Transverse colon (tissue), 4 donors: ENCODE data around the gene TRIM7. TPM values are rescaled to one million over a fixed set of nuclear protein-coding genes. Genes with fewer than 3 reads are reported as not detected.

Experiments
- DNase-seq: peaks from one replicate; pipeline ENCODE4 v3.0.0-alpha.2; 2019
- H3K27ac ChIP-seq, 4 donors: fragments of 200-600 bp; sonication (generic); 2 replicates each; pipeline ENCODE4 v1.5.1; 2016 to 2018; ENCODE audit warnings: inconsistent platforms in 4 of 4
- H3K27me3 ChIP-seq: fragments of 200-600 bp; sonication (generic); 2 replicates; pipeline ENCODE4 v1.5.1; 2017; ENCODE audit warnings: inconsistent platforms
- H3K36me3 ChIP-seq, 4 donors: fragments of 200-600 bp; sonication (generic); 2 replicates each; pipeline ENCODE4 v1.5.1; 2017 to 2019; ENCODE audit warnings: inconsistent platforms in 4 of 4
- H3K4me1 ChIP-seq, 4 donors: fragments of 200-600 bp; sonication (generic); 2 replicates each; pipeline ENCODE4 v1.5.1; 2017 to 2020; ENCODE audit warnings: inconsistent platforms in 4 of 4
- H3K4me3 ChIP-seq, 4 donors: fragments of 200-600 bp; sonication (generic); 1 replicate in 1 of 4; 2 replicates in 3 of 4; pipeline versions ENCODE4 v1.5.1 to v1.6.1; 2017 to 2019; ENCODE audit warnings: inconsistent platforms in 4 of 4
- H3K9me3 ChIP-seq, 2 donors: fragments of 200-600 bp; sonication (generic); 2 replicates each; pipeline ENCODE4 v1.5.1; 2017 to 2019; ENCODE audit warnings: inconsistent platforms in 2 of 2
- EP300 ChIP-seq: sonication (generic); formaldehyde crosslinking; IDR thresholded peaks from one replicate; pipeline ENCODE4 v1.6.1; 2017; ENCODE audit warnings: antibody characterized with exemption, low read depth
- POLR2A ChIP-seq: fragments of 450-650 bp; IDR thresholded peaks from one replicate; pipeline ENCODE4 v1.6.1; 2016; ENCODE audit warnings: antibody characterized with exemption, mild to moderate bottlenecking, moderate library complexity
- POLR2AphosphoS5 ChIP-seq, 3 donors: sonication (generic); formaldehyde crosslinking; IDR thresholded peaks; one replicate each; pipeline ENCODE4 v1.6.1; 2016; ENCODE audit warnings: antibody characterized with exemption in 3 of 3
- WGBS, 2 donors: methylation state at CpG; one replicate each; pipeline ENCODE4 v1.1.5; 2018; ENCODE audit warnings: low coverage in 1 of 2; 5-methylcytosine and 5-hydroxymethylcytosine counted together
- in situ Hi-C, 4 donors: fragments of 200-750 bp; cut with MboI; loops; one replicate each; pipeline versions ENCODE4 v1.15.0 to v1.15.1; 2017; ENCODE audit warnings: low sequenced_read_pairs in 3 of 4, low pct_ligation_motif_present in 1 of 4, low pct_unique_long_range_greater_than_20kb in 1 of 4
- intact Hi-C: fragments of 100-400 bp; cut with DNase I; formaldehyde crosslinking; loops from one replicate; pipeline ENCODE4 v1.15.1; 2023; ENCODE audit warnings: low total_unique reads
- total RNA-seq, 4 donors: library from RNA; depleted of rRNA; stranded (reverse); fragments of >200 nt; gene quantifications; one replicate each; pipeline ENCODE4 v1.1.0, GENCODE V29; 2016
- TF ChIP-seq, protein P1 (sequence below), 5 experiments: fragments of 200-600 bp in 3 of 5; fragments of 450-650 bp in 2 of 5; sonication (generic) in 3 of 5; IDR thresholded peaks; 1 replicate in 2 of 5; 2 replicates in 3 of 5; pipeline ENCODE4 v1.5.1; 2016 to 2017; ENCODE audit warnings: antibody characterized with exemption in 5 of 5, inconsistent platforms in 3 of 5, mild to moderate bottlenecking in 2 of 5, moderate library complexity in 1 of 5

Gene TRIM7
- total RNA-seq, 4 donors from 2014 or later: 2.5 to 16.7 (median 7.5) TPM; not detected in 1

DNA sequence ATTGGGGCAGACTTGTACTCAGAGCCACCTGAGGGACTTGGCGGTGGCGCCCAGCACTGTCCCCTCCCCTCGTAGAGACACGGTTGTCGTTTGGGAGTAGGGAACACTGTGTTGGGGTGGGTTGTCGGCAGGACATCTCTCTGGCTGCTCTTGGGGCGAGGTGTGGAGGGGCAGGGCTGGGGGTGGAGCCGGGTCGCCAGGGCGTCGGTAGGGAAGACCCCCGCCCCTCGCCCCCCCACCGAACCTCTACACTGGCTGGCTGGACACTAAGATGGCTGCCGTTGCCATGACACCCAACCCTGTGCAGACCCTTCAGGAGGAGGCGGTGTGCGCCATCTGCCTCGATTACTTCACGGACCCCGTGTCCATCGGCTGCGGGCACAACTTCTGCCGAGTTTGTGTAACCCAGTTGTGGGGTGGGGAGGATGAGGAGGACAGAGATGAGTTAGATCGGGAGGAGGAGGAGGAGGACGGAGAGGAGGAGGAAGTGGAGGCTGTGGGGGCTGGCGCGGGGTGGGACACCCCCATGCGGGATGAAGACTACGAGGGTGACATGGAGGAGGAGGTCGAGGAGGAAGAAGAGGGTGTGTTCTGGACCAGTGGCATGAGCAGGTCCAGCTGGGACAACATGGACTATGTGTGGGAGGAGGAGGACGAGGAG lies 18.9 kb upstream of the TRIM7 start:
- in situ Hi-C loops: no loop called here
- no peak for DNase-seq
- WGBS, 2 donors: 1 to 2% methylated on average over 7 to 31 of the region's 31 CpGs

DNA sequence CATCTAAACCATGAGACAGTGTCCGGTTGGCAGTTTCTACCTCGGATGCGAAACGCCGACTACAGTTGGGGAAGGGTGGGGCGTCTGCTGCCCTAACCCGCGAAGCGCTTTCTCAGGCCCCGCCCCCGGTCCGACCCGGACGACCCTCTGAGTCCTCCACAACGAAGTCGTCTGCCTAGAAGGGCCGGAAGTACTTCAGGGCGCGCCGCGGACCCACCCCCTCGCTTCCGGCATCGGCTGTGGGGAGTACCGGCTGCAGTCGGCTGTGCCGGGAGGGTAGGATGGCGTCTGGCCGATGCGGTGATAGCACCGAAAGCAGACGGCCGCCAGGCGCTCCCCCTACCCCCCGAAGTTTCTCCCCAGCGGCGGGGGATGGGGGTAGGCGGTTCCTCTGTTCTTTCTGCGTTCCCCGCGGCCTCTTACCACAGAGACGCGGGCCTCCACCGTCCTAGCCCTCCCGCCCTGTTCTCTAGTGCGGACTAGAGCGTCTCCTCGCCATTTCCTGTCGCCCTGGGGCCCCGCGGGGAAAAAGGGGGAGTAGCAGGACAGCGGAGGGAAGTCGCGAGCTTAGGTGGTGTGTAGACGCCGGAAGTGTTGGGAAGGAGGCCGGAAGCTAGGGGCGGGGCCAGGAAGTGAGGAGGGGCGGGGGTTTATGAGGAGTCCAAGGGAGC lies 18.2 kb upstream of the TRIM7 start, which contains the start of gene TRIM41:
Gene TRIM41, plus strand, starts transcription at position 224 of the 671 bp plus-strand sequence. CDS start 719 bp downstream, outside the sequence.
- Histone ChIP-seq H3K4me3 (peak within 1 kb of the TSS; percentile 59 to 87 (median 66)), H3K27me3 (no peaks in the 10 kb centered on the region), H3K36me3 (no peaks in the 10 kb centered on the region), H3K9me3 (no peaks in the 10 kb centered on the region), H3K4me1 (peaks cover 6 to 26% (median 9%) of the 10 kb centered on the region in 4 donors), H3K27ac (peak within 1 kb of the TSS; percentile 93 to 97 (median 95))
- in situ Hi-C loops: no loop called here
- WGBS, 2 donors: 0% methylated on average over 47 of the region's 59 CpGs; no CpG with 5 or more reads in 1 of the 2 donors
- peak; percentile 99 for DNase-seq
- intact Hi-C loops: loop anchor here (2.0 to 10.0 kb wide), 2 partner anchors 32 to 418 kb away; partner anchors contain the start of gene MGAT1
- TF ChIP-seq POLR2AphosphoS5 (IDR thresholded peaks at IDR 0.05) (peak; percentile 73 to 97 (median 95)), POLR2A (peak; percentile 96), EP300 (peak; percentile 43)
- TF ChIP-seq, protein P1, sequence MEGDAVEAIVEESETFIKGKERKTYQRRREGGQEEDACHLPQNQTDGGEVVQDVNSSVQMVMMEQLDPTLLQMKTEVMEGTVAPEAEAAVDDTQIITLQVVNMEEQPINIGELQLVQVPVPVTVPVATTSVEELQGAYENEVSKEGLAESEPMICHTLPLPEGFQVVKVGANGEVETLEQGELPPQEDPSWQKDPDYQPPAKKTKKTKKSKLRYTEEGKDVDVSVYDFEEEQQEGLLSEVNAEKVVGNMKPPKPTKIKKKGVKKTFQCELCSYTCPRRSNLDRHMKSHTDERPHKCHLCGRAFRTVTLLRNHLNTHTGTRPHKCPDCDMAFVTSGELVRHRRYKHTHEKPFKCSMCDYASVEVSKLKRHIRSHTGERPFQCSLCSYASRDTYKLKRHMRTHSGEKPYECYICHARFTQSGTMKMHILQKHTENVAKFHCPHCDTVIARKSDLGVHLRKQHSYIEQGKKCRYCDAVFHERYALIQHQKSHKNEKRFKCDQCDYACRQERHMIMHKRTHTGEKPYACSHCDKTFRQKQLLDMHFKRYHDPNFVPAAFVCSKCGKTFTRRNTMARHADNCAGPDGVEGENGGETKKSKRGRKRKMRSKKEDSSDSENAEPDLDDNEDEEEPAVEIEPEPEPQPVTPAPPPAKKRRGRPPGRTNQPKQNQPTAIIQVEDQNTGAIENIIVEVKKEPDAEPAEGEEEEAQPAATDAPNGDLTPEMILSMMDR (IDR thresholded peaks at IDR 0.05): peak in 4 of 5 experiments; percentile 3 to 59 (median 8)

More for the DNA sequence above, 18.9 kb upstream of the TRIM7 start:
- Histone ChIP-seq H3K4me1 (peaks cover 0 to 20% (median 9%) of the 10 kb centered on the region in 4 donors), H3K36me3 (no peaks in the 10 kb centered on the region), H3K9me3 (no peaks in the 10 kb centered on the region), H3K27me3 (no peaks in the 10 kb centered on the region), H3K27ac (peak overlapping the region; percentile 93 to 97 (median 95)), H3K4me3 (peak overlapping the region; percentile 59 to 87 (median 66))
- intact Hi-C loops: loop anchor here (2.0 to 10.0 kb wide), 2 partner anchors 33 to 419 kb away; partner anchors contain the start of gene MGAT1
- no peak for TF ChIP-seq POLR2A
- no peak for TF ChIP-seq POLR2AphosphoS5 (IDR thresholded peaks at IDR 0.05)
- TF ChIP-seq EP300: no peak

DNA sequence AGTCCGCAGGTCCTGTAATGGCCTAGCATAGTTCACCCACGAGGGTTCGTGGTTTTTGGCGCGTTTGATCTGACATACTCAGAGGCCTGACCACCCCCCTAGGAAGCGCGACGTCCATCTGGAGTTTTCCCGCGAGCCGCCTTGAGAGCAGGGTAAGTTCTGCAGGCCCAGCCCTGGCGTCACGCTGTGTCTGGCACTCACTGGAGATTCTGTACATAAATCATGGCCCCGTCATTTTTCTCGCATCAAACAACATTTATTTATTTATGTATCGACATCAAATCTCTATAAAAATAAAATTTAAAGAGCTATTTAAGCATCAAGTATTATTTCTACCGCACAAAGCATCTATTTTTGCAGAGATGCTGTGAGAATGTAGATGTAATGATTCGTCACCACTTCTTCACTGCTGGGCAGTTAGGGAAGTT lies 17.6 kb upstream of the TRIM7 start:
- WGBS, 2 donors: 0% methylated on average over 6 to 18 of the region's 18 CpGs
- Histone ChIP-seq H3K27ac (peak overlapping the region; percentile 93 to 97 (median 95)), H3K27me3 (no peaks in the 10 kb centered on the region), H3K36me3 (no peaks in the 10 kb centered on the region), H3K4me1 (peaks cover 7 to 32% (median 11%) of the 10 kb centered on the region in 4 donors), H3K4me3 (peak overlapping the region; percentile 59 to 87 (median 66)), H3K9me3 (no peaks in the 10 kb centered on the region)
- no peak for TF ChIP-seq POLR2A
- TF ChIP-seq, protein P1 (IDR thresholded peaks at IDR 0.05): peak in 3 of 5 experiments; percentile 18 to 68 (median 20)
- TF ChIP-seq EP300: peak; percentile 3
- in situ Hi-C loops (no loop called here), intact Hi-C loops (loop anchor here (2.0 to 10.0 kb wide), 2 partner anchors 32 to 418 kb away; partner anchors contain the start of gene MGAT1)
- DNase-seq: no peak

DNA sequence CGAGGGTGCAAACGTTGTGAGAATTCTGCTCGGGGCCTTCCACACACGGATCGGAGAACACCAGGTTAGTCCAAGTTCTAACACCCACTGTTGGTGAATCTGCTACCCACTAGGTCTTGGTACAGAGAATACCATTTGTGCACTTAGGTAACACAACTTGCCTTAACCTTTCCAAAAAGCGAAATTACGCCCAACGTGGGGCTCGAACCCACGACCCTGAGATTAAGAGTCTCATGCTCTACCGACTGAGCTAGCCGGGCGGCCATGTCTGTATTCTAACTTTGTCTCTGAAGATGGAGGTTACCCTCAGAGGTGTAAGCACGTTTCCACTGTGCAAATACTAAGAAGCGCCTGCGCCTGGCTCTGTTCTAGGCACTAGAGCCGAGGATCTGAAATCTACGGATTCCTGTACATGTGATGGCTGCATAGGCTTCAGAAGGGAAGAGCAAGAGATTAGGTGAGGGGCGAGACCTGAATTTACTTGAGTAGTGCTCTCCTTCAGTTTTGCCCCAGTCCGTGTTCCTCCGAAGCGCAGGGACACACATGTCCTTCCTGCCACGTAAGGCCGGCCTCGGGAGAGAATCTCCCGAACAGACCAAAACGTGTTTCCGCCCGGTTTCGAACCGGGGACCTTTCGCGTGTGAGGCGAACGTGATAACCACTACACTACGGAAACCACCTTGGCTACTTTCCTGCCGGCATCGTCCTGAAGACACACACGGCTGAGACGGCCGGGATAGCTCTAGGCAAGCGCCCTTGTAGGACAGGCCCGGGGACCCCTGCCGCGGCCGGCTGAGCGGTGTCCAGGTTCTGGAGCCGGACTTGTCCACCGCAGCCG lies 17.0 kb upstream of the TRIM7 start:
- H3K4me3 ChIP-seq: peak overlapping the region; percentile 59 to 87 (median 66)
- H3K36me3 ChIP-seq: no peaks in the 10 kb centered on the region
- no peaks in the 10 kb centered on the region for H3K27me3 ChIP-seq
- intact Hi-C loops: loop anchor here (2.0 to 10.0 kb wide), 2 partner anchors 31 to 417 kb away; partner anchors contain the start of gene MGAT1
- in situ Hi-C loops: no loop called here
- 7 to 20% methylated on average over 1 to 50 of the region's 50 CpGs for WGBS, 2 donors
- peak; percentile 97 for DNase-seq
- peaks cover 10 to 38% (median 16%) of the 10 kb centered on the region in 4 donors for H3K4me1 ChIP-seq
- peak overlapping the region; percentile 93 to 97 (median 95) for H3K27ac ChIP-seq
- TF ChIP-seq POLR2AphosphoS5 (IDR thresholded peaks at IDR 0.05): peak in 2 of 3 donors; percentile 38 to 76
- TF ChIP-seq, protein P1 (IDR thresholded peaks at IDR 0.05): no peak
- H3K9me3 ChIP-seq: no peaks in the 10 kb centered on the region
